GM23338 (cell line): ENCODE results near the gene POF1B. TPM values are rescaled to one million over a fixed set of nuclear protein-coding genes. Genes with fewer than 3 reads are reported as not detected.

Source experiments
- ATAC-seq: fragments of 200-7000 bp; cut with Tn5 transposase; 3 replicates; pipeline ENCODE4 v1.9.1; 2020
- DNase-seq: peaks from one replicate; pipeline ENCODE4 v3.0.0-alpha.2; 2015; ENCODE audit warnings: low spot score
- H2AFZ ChIP-seq: fragments of 200-600 bp; sonication (generic); 2 replicates; pipeline ENCODE4 v1.8.0; 2016; ENCODE audit warnings: antibody characterized with exemption, mild to moderate bottlenecking, moderate library complexity
- H3F3A ChIP-seq: fragments of 200-600 bp; sonication (generic); replicated peaks from 2 replicates; pipeline ENCODE4 v1.8.0; 2017; ENCODE audit warnings: antibody characterized with exemption, mixed run types, low read depth
- H3K27ac ChIP-seq: fragments of 200-600 bp; sonication (generic); 2 replicates; pipeline ENCODE4 v1.6.1; 2016; ENCODE audit warnings: low read depth
- H3K27me3 ChIP-seq: fragments of 200-600 bp; sonication (generic); 2 replicates; pipeline ENCODE4 v1.8.0; 2016; ENCODE audit warnings: mild to moderate bottlenecking, mixed run types, moderate library complexity; ENCODE audit not compliant: insufficient read depth
- H3K36me3 ChIP-seq: fragments of 200-600 bp; sonication (generic); 2 replicates; pipeline ENCODE4 v1.8.0; 2016; ENCODE audit warnings: mild to moderate bottlenecking; ENCODE audit not compliant: insufficient read depth
- H3K4me1 ChIP-seq: fragments of 200-600 bp; sonication (generic); 2 replicates; pipeline ENCODE4 v1.8.0; 2016; ENCODE audit warnings: mild to moderate bottlenecking, moderate library complexity; ENCODE audit not compliant: insufficient read depth
- H3K4me2 ChIP-seq: fragments of 200-600 bp; sonication (generic); 2 replicates; pipeline ENCODE4 v1.7.1; 2017; ENCODE audit warnings: mixed run types
- H3K4me3 ChIP-seq: fragments of 200-600 bp; sonication (generic); 2 replicates; pipeline ENCODE4 v1.6.1; 2016; ENCODE audit warnings: mixed run types
- H3K79me2 ChIP-seq: fragments of 200-600 bp; sonication (generic); replicated peaks from 2 replicates; pipeline ENCODE4 v1.8.0; 2017; ENCODE audit warnings: mild to moderate bottlenecking; ENCODE audit not compliant: insufficient read depth
- H3K9me2 ChIP-seq: fragments of 200-600 bp; sonication (generic); 2 replicates; pipeline ENCODE4 v1.8.0; 2017; ENCODE audit not compliant: insufficient read depth
- H4K20me1 ChIP-seq: fragments of 200-600 bp; sonication (generic); replicated peaks from 2 replicates; pipeline ENCODE4 v1.8.0; 2017; ENCODE audit warnings: mild to moderate bottlenecking; ENCODE audit not compliant: insufficient read depth
- H3K27ac Mint-ChIP-seq: 2 replicates; pipeline ENCODE4 v1.8.0; 2020; ENCODE audit warnings: inconsistent platforms, mild to moderate bottlenecking, moderate library complexity, mixed read lengths
- H3K27me3 Mint-ChIP-seq: 3 replicates; pipeline ENCODE4 v1.8.0; 2022; ENCODE audit warnings: low read depth, mild to moderate bottlenecking, moderate library complexity, mixed read lengths, inconsistent platforms; ENCODE audit not compliant: insufficient read depth, poor library complexity
- H3K36me3 Mint-ChIP-seq: 3 replicates; pipeline ENCODE4 v1.8.0; 2021; ENCODE audit warnings: low read depth, mild to moderate bottlenecking, inconsistent platforms, moderate library complexity, mixed read lengths
- H3K4me1 Mint-ChIP-seq: 3 replicates; pipeline ENCODE4 v1.8.0; 2020; ENCODE audit warnings: mild to moderate bottlenecking, inconsistent platforms, mixed read lengths
- H3K4me3 Mint-ChIP-seq: 3 replicates; pipeline ENCODE4 v1.8.0; 2021; ENCODE audit warnings: moderate library complexity, mild to moderate bottlenecking, inconsistent platforms, mixed read lengths
- H3K9me3 Mint-ChIP-seq: 3 replicates; pipeline ENCODE4 v1.8.0; 2020; ENCODE audit warnings: moderate library complexity, mild to moderate bottlenecking, inconsistent platforms, mixed read lengths
- ETS1 ChIP-seq: IDR thresholded peaks from 2 replicates; pipeline ENCODE4 v1.6.1; 2016; ENCODE audit warnings: antibody characterized with exemption
- EZH2 ChIP-seq: fragments of 200-600 bp; sonication (generic); IDR thresholded peaks from one replicate; pipeline ENCODE4 v1.8.0; 2017; ENCODE audit warnings: antibody characterized with exemption, mild to moderate bottlenecking, low read depth; ENCODE audit not compliant: unreplicated experiment
- EZH2phosphoT487 ChIP-seq: fragments of 200-600 bp; sonication (generic); IDR thresholded peaks from one replicate; pipeline ENCODE4 v1.8.1; 2018; ENCODE audit warnings: antibody characterized with exemption; ENCODE audit not compliant: unreplicated experiment
- JUNB ChIP-seq: IDR thresholded peaks from one replicate; pipeline ENCODE4 v1.6.1; 2016; ENCODE audit warnings: antibody characterized with exemption; ENCODE audit not compliant: unreplicated experiment
- NANOG ChIP-seq: IDR thresholded peaks from 2 replicates; pipeline ENCODE4 v1.6.1; 2016; ENCODE audit warnings: antibody characterized with exemption, borderline replicate concordance
- POLR2AphosphoS5 ChIP-seq: IDR thresholded peaks from 2 replicates; pipeline ENCODE4 v1.6.1; 2016; ENCODE audit warnings: antibody characterized with exemption, low read depth
- REST ChIP-seq: IDR thresholded peaks from one replicate; pipeline ENCODE4 v1.6.1; 2018; ENCODE audit warnings: antibody characterized with exemption; ENCODE audit not compliant: unreplicated experiment
- STAT1 ChIP-seq: IDR thresholded peaks from one replicate; pipeline ENCODE4 v1.6.1; 2016; ENCODE audit warnings: antibody characterized with exemption; ENCODE audit not compliant: unreplicated experiment
- ZNF331 ChIP-seq: fragments of 250-450 bp; sonication (Bioruptor Pico); IDR thresholded peaks from 2 replicates; pipeline ENCODE4 v1.5.0; 2020; ENCODE audit warnings: low read depth, mild to moderate bottlenecking, moderate library complexity
- ZNF462 ChIP-seq: fragments of 250-450 bp; sonication (Bioruptor Pico); IDR thresholded peaks from 2 replicates; pipeline ENCODE4 v1.5.0; 2020; ENCODE audit warnings: mild to moderate bottlenecking, moderate library complexity
- polyA plus RNA-seq: library from polyadenylated mRNA; unstranded; fragments of >200 nt; fragmentation: Nextera tagmentation; extraction: Ambion mirVana; gene quantifications from 2 replicates; pipeline ENCODE4 v1.2.1, GENCODE V29; 2016
- total RNA-seq: library from RNA; depleted of rRNA; stranded (reverse); fragments of >200 nt; shearing (Covaris generic); gene quantifications from 2 replicates; pipeline ENCODE4 v1.2.3, GENCODE V29; 2014

Gene POF1B
- total and polyA plus RNA-seq, 2 experiments from 2014 or later: 0.05 to 0.10 TPM

- TF ChIP-seq ZNF462 (CRISPR knock-in tag): no peak
- TF ChIP-seq EZH2phosphoT487: no peak
- TF ChIP-seq JUNB: no peak
- TF ChIP-seq ETS1: no peak
- no peak for TF ChIP-seq NANOG
- TF ChIP-seq POLR2AphosphoS5: no peak
These were observed 1.0 kb downstream of the POF1B start (continued) for GRCh38 chrX:85378461-85378860.

GRCh38 chrX:85375333-85375738 lies 4.1 kb downstream of the POF1B start:
- no peak overlapping the region for H3K27ac ChIP-seq
- no peaks in the 10 kb centered on the region for H3K9me3 Mint-ChIP-seq
- no peaks in the 10 kb centered on the region for H3K4me1 ChIP-seq
- H4K20me1 ChIP-seq: no peaks in the 10 kb centered on the region
- no peak overlapping the region for H3K4me2 ChIP-seq
- H3K36me3 ChIP-seq: no peaks in the 10 kb centered on the region
- H3K27me3 Mint-ChIP-seq: no peaks in the 10 kb centered on the region
- no peaks in the 10 kb centered on the region for H3K36me3 Mint-ChIP-seq
- no peak for DNase-seq
- H3K79me2 ChIP-seq: no peaks in the 10 kb centered on the region
- ATAC-seq: no peak
- H3K27ac Mint-ChIP-seq: no peak overlapping the region
- H2AFZ ChIP-seq: no peak overlapping the region
- TF ChIP-seq NANOG (no peak), STAT1 (no peak), EZH2phosphoT487 (no peak), ETS1 (no peak), REST (no peak), POLR2AphosphoS5 (no peak), ZNF331 (CRISPR knock-in tag) (no peak), EZH2 (no peak)
- H3K9me2 ChIP-seq: no peaks in the 10 kb centered on the region
- H3K27me3 ChIP-seq: no peaks in the 10 kb centered on the region
- H3K4me3 ChIP-seq: no peak overlapping the region
- H3K4me1 Mint-ChIP-seq: no peaks in the 10 kb centered on the region
- no peak overlapping the region for H3K4me3 Mint-ChIP-seq
- no peaks in the 10 kb centered on the region for H3F3A ChIP-seq
